ENCODE data around the gene SLC33A1. TPM values are rescaled to one million over a fixed set of nuclear protein-coding genes. Genes with fewer than 3 reads are reported as not detected.
A peak's percentile ranks its signal among the peaks of the same experiment; 100 is the strongest.
"Not testable (repeated sequence)": the region's sequence is repeated elsewhere in the genome, so short reads cannot be mapped to it uniquely, and the experiment has no call there.

The SLC33A1 gene
- total RNA-seq, 6 experiments from 2014 or later, result 20.7 to 31.8 (median 26.9) TPM

DNA sequence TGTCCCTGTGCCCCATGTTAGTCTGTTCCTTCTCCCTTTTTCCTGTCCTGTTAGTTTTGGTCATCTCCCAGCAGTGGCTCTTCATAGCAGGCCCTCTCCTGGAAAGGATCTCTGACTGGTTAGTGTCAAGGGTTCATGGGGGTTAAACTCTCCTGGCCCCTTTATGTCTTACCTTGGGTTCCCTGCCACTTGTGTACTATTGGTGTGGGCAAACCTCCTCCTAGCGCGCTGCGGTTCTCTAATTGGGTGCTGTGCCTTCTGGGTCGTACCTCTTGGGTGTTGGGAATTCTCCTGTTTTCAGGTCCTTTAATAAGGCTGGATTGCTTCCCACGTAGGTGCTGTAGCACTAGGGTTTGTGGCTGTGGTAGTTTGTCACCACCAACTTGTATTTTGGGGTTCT lies 35.0 kb upstream of the SLC33A1 start:
- no peak overlapping the region for H3K4me3 Mint-ChIP-seq
- DNase-seq, result no peak
- TF ChIP-seq CTCF (IDR thresholded peaks at IDR 0.05), result no peak
- H3K27ac Mint-ChIP-seq, result peak overlapping the region; percentile 42; the same call in 1 of the 2 replicates
- H3K36me3 Mint-ChIP-seq (ENCODE audit: low read depth), result peaks cover 12% of the 10 kb centered on the region
- no peaks in the 10 kb centered on the region for H3K27me3 Mint-ChIP-seq (ENCODE audit: insufficient read depth)
- peaks cover 43% of the 10 kb centered on the region for H3K4me1 Mint-ChIP-seq (ENCODE audit: low read depth)
- no peaks in the 10 kb centered on the region for H3K9me3 Mint-ChIP-seq

DNA sequence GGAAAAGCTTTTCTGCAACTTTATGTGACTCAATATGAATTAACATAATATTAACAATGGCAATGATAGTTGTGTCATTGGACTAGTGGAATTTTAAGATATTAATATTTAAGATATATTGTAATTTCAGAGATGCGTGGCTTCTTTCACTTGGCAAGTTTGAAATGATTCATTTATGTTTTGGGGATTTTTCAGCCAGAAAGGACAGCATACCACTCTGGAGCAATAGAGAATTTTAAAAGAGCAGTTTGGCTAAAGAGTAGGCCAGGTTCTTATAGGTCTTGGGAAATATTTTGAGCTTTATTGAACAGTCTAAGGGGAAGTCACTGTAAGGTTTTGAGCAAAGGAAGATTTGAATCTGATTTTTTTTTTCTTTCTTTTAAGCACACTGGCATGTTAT lies 32.7 kb upstream of the SLC33A1 start:
- TF ChIP-seq CTCF (IDR thresholded peaks at IDR 0.05), result no peak
- Mint-ChIP-seq H3K27ac (0 out of 2 replicates have a peak overlapping the region, but pooled peaks have one; percentile 3), H3K4me1 (ENCODE audit: low read depth) (peaks cover 49% of the 10 kb centered on the region), H3K4me3 (no peak overlapping the region), H3K9me3 (no peaks in the 10 kb centered on the region), H3K27me3 (ENCODE audit: insufficient read depth) (no peaks in the 10 kb centered on the region), H3K36me3 (ENCODE audit: low read depth) (peaks cover 6% of the 10 kb centered on the region)
- no peak for DNase-seq

DNA sequence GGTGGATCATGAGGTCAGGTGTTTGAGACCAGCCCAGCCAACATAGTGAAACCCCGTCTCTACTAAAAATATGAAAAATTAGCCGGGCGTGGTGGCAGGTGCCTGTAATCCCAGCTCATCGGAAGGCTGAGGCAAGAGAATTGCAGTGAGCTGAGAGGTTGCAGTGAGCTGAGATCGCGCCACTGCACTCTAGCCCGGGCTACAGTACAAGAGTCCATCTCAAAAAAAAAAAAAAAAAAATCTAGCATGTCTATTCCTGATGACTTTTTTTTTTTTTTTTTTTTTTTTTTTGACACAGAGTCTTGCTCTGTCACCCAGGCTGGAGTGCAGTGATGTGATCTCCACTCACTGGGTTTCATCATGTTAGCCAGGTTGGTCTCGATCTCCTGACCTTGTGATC lies 32.1 kb upstream of the SLC33A1 start:
- not testable (repeated sequence) for H3K36me3 Mint-ChIP-seq (ENCODE audit: low read depth); H3K9me3 Mint-ChIP-seq; DNase-seq; H3K27me3 Mint-ChIP-seq (ENCODE audit: insufficient read depth); H3K27ac Mint-ChIP-seq; H3K4me3 Mint-ChIP-seq
- H3K4me1 Mint-ChIP-seq (ENCODE audit: low read depth), result peaks cover 49% of the 10 kb centered on the region

- H3K27ac Mint-ChIP-seq, result no peak overlapping the region
These were observed 31.1 kb upstream of the SLC33A1 start for GRCh38 chr3:155885292-155885691.

GRCh38 chr3:155884292-155884691 lies 30.1 kb upstream of the SLC33A1 start:
- DNase-seq, result no peak

More at GRCh38 chr3:155885292-155885691, 31.1 kb upstream of the SLC33A1 start:
- peaks cover 43% of the 10 kb centered on the region for H3K4me1 Mint-ChIP-seq (ENCODE audit: low read depth)
- no peaks in the 10 kb centered on the region for H3K27me3 Mint-ChIP-seq (ENCODE audit: insufficient read depth)
- no peak overlapping the region for H3K4me3 Mint-ChIP-seq
- DNase-seq, result no peak
- TF ChIP-seq CTCF (IDR thresholded peaks at IDR 0.05), result no peak
- H3K9me3 Mint-ChIP-seq, result no peaks in the 10 kb centered on the region
- peaks cover 6% of the 10 kb centered on the region for H3K36me3 Mint-ChIP-seq (ENCODE audit: low read depth)

GRCh38 chr3:155880286-155880685 lies 26.1 kb upstream of the SLC33A1 start:
- no peak for TF ChIP-seq CTCF (IDR thresholded peaks at IDR 0.05)
- Mint-ChIP-seq H3K4me1 (ENCODE audit: low read depth) (peaks cover 33% of the 10 kb centered on the region), H3K27ac (no peak overlapping the region)

More at GRCh38 chr3:155884292-155884691, 30.1 kb upstream of the SLC33A1 start:
- Mint-ChIP-seq H3K36me3 (ENCODE audit: low read depth) (peaks cover 5% of the 10 kb centered on the region), H3K4me3 (no peak overlapping the region), H3K27ac (no peak overlapping the region), H3K4me1 (ENCODE audit: low read depth) (peaks cover 38% of the 10 kb centered on the region), H3K9me3 (no peaks in the 10 kb centered on the region), H3K27me3 (ENCODE audit: insufficient read depth) (no peaks in the 10 kb centered on the region)
- TF ChIP-seq CTCF (IDR thresholded peaks at IDR 0.05), result no peak

More at GRCh38 chr3:155880286-155880685, 26.1 kb upstream of the SLC33A1 start:
- no peak for DNase-seq
- no peaks in the 10 kb centered on the region for H3K27me3 Mint-ChIP-seq (ENCODE audit: insufficient read depth)
- no peaks in the 10 kb centered on the region for H3K9me3 Mint-ChIP-seq
- H3K36me3 Mint-ChIP-seq (ENCODE audit: low read depth), result no peaks in the 10 kb centered on the region
- H3K4me3 Mint-ChIP-seq, result no peak overlapping the region
